Effector CD8-positive, alpha-beta T cell (primary cell): ENCODE measurements around the gene ACAD9.
"Not testable (repeated sequence)": the region's sequence is repeated elsewhere in the genome, so short reads cannot be mapped to it uniquely, and the experiment has no call there.

ENCODE experiments used
- DNase-seq: peaks from one replicate; lab custom pipeline; 2025; lab: John Stamatoyannopoulos, UW
- total RNA-seq, 4 experiments: gene quantifications; one replicate each; lab custom pipeline; 2026; lab: John Stamatoyannopoulos, UW

Gene ACAD9
- 51.3 to 96.7 (median 89.0) reads per million in 4 experiments for total RNA-seq

DNA sequence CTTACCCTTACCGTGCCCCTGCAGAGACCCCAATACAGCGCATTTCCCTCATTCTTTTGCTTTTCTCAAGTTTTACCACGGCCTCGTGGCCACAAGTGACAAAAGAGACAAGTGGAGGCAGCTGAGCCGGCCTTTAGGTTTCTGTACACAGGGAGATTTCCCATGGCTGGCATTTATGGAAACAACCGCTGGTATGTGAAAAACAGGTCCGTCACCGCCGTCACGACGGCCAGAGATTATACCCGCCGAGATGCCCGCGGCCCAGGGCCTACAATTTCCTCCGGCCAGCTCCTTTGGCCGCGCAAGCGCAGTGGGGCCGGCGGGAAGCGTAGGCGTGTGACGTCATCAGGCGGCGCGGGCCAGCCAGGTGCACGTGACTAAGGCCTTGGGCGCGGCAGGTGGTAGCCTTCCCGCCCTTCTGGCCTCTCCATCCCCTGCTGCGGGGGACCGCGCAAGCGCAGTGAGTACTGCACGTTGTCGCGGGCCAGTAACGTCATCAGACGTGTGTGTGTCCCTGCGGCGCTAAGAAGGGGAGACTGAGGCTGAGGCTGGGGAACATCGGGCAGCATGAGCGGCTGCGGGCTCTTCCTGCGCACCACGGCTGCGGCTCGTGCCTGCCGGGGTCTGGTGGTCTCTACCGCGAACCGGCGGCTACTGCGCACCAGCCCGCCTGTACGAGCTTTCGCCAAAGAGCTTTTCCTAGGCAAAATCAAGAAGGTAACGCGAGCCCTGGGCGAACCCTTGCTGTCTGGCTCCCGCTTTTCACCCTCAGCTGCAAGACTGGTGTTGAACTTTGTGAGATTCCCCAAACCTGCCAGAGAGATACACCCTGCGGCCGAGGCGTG is at the start of gene ACAD9:
TSS of gene ACAD9 (plus strand) at position 496 of the 845 bp plus-strand sequence. CDS start at position 568, 72 bp downstream.
- DNase-seq, result peak; percentile 96

DNA sequence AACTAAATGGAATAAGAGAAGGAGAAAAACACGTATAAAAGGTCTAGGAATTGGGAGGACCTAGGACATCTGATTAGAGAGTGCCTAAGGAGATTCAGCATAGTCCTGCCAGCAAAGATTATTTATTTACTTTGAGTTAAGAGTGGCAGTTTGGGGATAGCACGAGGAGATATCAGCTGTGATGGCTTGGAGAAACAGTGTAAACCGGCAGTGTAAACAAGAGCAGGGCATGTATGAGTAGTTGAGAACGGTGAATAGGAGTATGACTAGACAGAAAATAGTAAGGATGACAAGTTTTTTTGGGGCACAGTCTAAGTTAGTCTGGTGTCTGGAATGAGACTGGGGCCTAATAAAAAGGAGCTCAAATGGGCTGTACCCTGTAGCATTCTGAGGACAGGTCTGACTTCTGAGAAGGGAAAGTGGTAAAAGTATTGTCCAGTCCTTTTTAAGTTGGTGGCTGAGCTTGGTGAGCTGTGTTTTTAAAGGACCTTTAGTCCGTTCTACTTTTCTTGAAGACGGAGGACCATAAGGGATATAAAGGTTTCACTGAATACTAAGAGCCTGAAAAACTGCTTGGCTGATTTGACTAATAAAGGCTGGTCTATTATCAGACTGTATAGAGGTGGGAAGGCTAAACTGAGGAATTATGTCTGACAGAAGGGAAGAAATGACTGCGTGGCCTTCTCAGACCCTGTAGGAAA is 49.3 kb upstream of the ACAD9 start:
- DNase-seq, result not testable (repeated sequence)

GRCh38 chr3:128830762-128831161 is 48.7 kb upstream of the ACAD9 start:
- not testable (repeated sequence) for DNase-seq

DNA sequence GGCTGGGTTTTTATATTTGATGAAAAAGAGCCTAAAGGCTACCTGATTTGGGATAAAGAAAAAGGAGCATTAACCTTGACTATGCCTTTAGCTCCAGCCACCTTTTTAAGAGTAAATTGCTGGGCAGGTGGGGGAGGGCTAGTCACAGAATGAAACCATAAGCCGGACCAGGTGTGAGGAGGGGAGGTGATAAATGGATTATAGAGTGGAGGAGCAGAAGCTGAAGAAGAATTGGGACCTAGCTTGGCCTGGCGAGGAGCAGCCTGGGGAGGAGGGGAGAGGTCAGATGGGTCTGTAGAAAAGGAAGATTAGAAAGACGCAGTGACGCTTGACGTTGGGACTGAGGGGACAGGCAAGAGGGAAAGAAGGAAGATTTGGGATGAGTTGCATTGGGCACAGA is 46.4 kb upstream of the ACAD9 start:
- not testable (repeated sequence) for DNase-seq

GRCh38 chr3:128835096-128835495 is 44.3 kb upstream of the ACAD9 start:
- no peak for DNase-seq

DNA sequence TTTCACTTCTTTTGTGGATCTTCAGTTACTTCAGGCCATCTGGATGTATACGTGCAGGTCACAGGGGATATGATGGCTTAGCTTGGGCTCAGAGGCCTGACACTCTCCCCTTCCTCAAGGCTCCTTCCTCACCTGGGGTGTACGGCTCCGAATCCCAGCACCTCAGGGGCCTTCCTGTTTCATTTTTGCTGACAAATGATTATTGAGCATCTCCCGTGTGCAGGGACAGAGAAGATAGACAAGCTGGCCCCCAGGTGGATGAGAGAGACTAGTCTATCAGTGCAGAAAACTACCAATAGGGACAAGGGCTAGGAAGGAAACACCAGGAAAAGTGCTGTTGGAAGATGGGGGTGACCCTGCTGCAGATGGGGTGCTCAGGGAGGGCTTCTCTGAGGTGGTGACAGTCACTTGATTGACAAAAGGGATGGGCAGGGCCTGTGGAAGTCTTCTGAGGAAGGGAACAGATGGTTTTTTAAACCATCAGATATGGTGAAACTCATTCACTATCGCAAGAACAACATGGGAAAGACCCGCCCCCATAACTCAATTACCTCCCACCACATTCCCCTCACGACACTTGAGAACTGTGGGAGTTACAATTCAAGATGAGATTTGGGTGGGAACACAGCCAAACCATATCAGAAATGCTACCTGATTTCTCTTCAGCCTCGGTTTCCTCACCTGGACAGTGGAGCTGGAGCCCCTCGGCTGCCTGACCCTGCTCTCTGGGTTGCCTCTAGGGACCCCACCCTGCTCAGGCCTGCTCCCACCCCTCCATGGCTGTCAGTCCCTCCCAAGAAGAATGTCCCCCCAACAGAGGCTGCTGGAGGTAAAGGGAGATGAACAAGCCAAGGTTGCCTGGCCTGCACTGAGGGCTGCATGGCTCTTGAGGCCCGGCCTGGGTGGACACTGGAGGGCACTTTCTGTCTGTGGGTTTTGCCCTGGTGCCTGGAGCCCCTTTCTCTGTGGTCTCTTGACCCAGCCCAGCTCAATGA is 37.2 kb upstream of the ACAD9 start:
- no peak for DNase-seq

GRCh38 chr3:128844502-128844901 is 34.9 kb upstream of the ACAD9 start:
- DNase-seq, result no peak

- DNase-seq, result no peak
Observed at GRCh38 chr3:128845119-128845777, 34.2 kb upstream of the ACAD9 start.

GRCh38 chr3:128845778-128846485 is 33.5 kb upstream of the ACAD9 start:
- peak; percentile 66 for DNase-seq

DNA sequence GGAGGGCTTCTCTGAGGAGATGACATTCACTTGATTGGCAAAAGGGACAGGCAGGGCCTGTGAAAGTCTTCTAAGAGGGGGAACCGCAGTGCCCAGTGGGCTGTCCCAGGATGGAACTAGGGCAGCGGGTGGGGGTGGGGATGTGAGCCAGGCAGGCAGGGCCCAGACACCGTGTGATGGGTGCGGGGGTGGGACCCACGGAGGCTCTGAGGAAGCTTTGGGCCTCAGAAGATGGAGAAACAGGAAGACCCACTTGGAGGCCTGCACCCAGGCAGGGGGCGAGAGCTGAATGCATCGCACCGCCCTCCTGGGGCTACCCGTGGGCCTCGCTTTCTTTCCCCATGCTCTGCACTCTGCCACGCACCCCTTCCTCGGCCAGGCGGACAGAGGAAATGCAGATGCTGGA is 32.9 kb upstream of the ACAD9 start:
- no peak for DNase-seq

DNA sequence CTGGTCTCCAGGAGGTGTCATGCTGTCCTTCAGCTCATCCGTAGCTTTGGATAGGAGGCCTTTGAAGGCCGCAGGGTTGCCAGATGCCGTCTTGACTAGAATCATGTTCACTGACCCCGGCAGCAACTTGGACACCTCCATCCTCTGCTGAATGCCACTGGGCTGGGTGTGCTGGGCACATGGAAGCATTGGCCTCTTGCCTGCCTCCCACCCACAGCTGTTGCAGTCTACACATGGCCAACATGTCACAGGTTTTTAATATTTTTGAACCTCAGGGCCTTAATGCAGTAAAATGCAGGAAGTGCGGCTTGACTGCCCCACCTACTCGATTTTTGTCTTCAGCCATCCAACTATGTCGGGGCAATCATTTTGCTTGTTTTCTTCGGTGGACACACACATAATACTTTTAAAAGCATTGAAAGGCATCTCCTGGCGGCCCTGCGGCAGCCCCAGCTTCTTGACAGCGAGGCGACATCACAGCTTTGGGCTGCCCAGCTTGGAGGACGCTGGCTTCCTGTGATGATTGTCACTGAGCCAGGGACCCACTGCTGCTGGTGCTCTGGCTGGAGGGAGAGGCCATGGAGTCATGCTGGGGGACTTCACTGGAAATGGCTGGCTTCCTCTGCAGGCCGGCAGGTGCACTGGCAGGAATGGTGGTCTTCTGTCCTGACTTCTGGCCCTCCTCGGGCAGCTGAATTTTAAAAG is 31.6 kb upstream of the ACAD9 start:
- no peak for DNase-seq

GRCh38 chr3:128848936-128849335 is 30.5 kb upstream of the ACAD9 start:
- DNase-seq, result no peak

DNA sequence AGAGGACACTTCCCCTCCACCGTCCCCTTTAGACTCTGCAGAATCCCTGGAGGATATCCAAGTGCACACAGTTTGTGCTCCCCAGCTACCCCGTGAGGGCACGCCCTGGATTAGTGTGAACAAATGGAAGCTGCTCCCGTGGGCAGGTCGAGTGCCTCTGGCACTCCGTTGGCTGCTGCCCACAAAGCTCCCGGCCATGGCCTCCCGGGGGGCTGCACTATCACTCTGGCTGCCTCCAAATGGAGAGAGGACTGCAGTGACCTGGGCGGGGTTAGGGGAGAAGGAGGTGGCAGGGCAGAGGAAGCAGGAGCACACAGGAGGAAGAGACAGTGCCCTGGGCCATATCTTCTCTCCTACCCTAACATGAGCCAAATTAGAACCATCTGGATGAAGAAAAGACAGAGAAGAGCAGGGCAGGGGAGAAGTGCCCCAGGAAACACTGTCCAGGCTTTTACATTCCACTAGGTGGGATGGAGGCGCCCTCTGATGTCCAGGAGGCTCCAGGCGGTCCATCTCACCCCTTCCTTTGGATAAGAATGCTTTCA is 29.4 kb upstream of the ACAD9 start:
- no peak for DNase-seq

DNA sequence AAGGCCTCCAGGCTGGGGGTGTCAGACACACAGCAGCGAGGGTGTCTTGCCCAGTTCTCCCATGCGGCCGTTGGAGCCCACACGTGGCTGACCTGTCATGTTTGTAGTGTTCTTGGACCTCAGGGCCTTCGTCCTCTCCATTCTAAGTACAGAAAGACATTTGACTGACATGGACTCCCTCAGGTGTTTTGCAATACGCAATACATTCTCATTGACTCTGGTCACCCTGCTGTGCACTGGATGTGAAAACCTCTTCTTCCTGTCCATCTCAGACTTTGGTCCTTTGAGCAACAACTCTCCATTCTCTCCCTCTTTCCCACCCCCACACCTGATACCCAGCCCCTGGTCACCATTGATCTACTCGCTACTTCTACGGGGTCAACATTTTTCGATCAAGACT is 28.9 kb upstream of the ACAD9 start:
- DNase-seq, result no peak

DNA sequence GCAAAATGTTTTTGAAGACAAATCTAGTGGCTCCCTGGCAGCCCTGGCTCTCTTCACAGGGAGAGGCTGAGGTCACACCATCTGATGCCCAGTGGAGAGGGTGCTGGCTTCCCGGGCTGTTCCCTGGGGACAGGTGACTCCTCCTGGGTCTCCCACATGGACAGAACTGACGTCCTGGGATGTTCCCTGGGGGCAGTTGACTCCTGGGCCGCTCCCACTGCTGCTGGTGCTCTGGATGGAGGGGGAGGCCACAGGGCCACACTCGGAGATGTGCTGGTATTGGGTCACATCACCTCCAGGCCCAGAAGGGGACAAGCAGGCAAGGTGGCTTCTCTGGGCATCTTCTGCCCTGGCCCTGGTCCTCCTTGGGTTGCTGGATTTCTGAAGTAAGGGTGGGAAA is 27.8 kb upstream of the ACAD9 start:
- DNase-seq, result no peak

DNA sequence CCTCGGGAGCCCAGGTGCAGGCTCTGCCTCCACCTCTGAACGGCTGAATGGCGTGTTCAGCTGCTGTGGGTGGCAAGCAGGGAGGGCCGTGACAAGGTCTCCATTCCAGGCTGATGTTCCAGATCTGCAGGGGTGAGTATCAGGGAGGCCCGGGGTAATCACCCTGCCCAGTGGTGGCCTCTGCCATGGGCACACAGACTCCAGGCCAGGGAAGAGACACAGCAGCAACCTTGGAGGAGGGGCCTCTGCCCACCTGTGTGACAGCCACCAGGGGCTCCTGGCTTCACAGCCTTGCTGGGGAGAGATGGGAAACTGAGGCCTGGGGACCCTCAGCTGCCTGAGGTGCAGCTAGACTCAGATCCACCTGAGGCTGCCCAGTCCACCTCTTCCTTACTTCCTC is 25.6 kb upstream of the ACAD9 start:
- DNase-seq, result no peak

DNA sequence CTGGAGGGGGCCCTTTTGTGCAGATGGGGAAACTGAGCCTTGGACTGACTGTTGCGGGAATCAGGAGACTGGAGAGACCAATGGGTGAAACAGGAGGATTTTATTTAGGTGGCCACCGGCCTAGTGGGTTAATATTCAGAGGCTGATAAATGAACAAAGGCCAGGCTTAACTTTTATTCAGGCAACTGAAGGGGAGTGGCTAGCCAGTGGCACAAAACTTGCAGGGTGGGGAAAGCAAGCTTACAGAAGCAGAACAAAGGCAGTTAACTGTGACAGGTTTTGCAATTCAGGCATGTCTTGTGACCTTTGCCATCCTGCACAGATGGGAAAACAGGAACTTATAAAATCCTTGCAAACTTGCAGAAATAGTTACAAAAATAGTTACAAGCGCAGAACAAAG is 24.9 kb upstream of the ACAD9 start:
- DNase-seq, result no peak

DNA sequence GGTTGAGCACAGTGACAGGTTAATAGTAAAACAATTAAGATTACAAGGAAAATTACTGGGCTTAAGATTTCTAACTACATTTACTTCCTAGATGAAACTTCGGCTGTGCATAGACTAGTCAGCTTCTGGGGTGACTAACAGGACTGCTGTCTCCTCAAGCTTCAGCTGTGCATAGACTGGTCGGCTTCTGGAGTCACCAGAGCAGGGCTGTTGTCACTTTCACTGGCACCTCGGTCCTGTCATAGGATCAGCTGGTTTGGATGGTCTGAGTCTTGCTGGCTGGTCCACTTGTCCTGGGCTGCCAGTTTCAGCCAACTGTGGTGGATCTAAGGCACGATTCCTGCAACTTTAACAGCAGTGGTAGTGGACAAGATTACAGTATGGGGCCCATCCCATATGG is 23.9 kb upstream of the ACAD9 start:
- no peak for DNase-seq

GRCh38 chr3:128858167-128858566 is 21.3 kb upstream of the ACAD9 start:
- no peak for DNase-seq

DNA sequence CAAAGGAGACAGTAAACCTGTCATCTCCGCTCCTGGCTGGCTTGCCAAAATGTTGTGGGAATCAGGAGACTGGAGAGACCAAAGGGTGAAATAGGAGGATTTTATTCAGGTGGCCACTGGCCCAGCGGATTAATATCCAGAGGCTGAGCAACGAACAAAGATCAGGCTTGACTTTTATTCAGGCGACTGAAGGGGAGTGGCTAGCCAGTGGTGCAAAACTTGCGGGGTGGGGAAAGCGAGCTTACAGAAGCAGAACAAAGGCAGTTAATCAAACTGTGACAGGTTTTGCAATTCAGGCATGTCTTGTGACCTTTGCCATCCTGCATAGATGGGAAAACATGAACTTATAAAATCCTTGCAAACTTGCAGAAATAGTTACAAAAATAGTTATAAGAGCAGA is 19.8 kb upstream of the ACAD9 start:
- no peak for DNase-seq
